ENCODE measurements around the gene SLX9. TPM values are rescaled to one million over a fixed set of nuclear protein-coding genes. Genes with fewer than 3 reads are reported as not detected.

SLX9 gene
- total RNA-seq, 1 experiment from 2014 or later = 46.9 TPM

DNA sequence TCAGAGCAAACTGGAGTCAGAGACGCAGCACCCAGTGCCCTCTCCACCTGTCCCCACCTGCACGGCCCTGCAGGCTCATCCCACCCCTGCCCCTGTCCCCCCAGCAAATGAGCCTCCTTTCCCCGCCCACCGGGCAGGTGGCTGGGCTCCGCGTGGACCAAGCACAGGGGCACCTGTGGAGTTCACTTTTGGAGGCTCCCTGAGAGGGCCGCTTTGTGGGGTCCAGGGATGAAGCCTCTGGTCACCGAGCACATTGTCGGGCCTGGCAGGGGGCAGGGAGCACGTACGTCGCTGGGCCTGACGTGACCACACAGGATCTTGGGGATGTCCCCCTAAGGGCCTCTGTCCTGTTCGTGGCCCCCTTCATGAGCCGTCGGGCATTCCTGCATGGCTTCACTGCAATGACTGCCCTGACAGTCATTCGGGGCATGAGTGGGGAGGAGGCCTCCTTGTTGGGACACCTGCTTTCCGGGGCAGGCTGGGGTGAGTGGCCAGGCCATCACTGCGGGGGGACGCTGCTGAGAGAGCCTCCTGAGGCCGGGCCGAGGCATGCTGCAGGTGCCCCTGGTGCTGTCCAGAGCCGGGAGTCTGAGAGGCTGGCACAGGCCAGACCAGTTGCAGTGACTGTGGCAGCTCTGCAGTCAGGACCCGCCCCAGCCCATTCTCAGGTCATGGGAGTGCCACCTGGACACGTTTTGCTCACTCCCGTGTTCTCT, 19.7 kb downstream of the SLX9 start:
- no peak for DNase-seq (ENCODE audit: low read depth)

GRCh38 chr21:44960141-44961092, 20.6 kb downstream of the SLX9 start:
- no peak for DNase-seq (ENCODE audit: low read depth)

- peak; percentile 87 for DNase-seq (ENCODE audit: low read depth)
These were observed 22.7 kb downstream of the SLX9 start for GRCh38 chr21:44962403-44962966.

- no peak for DNase-seq (ENCODE audit: low read depth)
These were observed 24.6 kb downstream of the SLX9 start for GRCh38 chr21:44964381-44964780.

DNA sequence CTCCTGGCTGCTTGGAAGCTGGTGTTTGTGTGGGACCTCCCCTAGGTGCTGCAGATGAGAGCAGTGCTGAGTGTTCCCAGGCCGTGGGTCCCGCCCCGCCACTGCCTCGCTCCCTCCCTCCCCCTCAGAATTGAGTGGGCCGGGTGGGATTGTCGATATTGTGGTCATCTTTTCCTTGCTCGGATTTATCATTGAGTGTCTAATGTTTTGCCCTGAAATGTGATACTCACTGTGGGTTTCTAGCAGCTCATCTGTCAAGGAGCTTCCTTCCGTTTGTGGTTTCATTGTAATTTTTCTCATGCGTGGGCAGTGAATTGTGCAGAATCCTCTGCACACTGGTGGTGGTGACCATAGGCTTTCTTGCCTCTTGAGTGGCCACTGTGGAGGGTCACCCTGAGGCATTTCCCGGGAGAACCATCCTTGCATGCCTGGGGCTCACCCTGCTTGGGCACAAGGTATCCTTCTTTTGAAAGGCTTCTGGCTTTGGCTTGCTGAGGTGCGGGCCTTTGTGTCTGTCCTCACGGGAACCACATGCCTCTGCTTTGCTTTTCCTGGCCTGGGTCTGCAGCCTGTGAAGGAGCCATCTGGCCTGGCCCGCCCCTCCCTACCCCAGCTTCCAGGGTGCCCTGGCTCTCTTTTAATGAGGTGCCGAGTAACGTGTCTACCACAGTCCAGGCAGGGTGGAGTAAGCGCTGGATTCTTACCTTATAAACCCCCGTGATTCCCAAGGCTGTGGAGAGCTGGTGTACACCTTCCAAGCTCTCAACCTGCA, 25.6 kb downstream of the SLX9 start:
- no peak for DNase-seq (ENCODE audit: low read depth)

DNA sequence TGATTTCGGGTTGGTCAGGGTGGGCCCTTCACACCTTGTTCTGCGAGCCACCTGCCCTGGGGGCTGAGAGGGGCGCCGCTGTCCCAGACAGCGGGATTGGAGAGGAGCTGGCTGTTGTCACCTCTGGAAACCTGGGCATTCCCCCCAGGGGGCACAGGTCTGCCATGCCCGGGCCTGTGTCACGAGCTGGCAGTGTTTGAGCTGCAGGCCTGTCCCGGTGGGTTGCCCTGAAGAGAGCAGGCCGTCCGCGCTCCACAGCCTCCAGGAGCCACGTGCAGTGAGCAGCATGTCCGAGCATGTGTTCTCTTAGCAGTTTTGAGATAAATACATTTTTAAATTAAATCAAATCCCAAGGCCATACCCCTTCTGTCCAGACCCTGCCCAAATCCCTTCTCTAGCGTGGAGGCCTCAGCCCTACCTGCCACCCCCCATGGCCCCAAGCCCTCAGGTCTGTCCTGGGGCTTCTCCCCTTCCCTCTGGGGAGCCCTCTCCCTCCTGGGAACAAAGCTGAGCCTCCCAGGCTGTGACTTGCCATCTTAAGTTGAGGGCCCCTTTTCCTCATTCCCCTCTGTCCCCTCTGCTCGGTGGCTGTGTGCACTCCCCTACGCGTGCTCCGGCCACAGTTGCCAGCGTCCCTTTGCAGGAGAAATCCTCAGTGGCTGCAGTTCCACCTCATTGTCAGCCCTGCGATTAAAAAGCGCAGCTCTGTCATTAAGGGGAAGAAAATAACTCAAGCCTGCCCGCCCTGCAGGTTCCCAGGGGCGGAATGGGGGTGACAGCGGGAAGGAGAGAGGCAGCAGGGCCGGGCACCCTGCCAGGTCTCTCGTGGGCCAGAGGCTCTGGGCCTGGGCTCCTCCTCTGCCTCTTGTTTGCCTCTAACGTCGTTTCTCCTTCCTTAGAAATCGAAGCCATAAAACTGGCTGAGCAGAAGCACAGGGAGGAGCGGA, 26.6 kb downstream of the SLX9 start:
- no peak for DNase-seq (ENCODE audit: low read depth)

GRCh38 chr21:44967082-44968047, 27.5 kb downstream of the SLX9 start:
- no peak for DNase-seq (ENCODE audit: low read depth)

- DNase-seq (ENCODE audit: low read depth) = no peak
These were observed 29.3 kb downstream of the SLX9 start for GRCh38 chr21:44969066-44969670.

GRCh38 chr21:44969931-44970755, 30.3 kb downstream of the SLX9 start:
- DNase-seq (ENCODE audit: low read depth) = no peak

DNA sequence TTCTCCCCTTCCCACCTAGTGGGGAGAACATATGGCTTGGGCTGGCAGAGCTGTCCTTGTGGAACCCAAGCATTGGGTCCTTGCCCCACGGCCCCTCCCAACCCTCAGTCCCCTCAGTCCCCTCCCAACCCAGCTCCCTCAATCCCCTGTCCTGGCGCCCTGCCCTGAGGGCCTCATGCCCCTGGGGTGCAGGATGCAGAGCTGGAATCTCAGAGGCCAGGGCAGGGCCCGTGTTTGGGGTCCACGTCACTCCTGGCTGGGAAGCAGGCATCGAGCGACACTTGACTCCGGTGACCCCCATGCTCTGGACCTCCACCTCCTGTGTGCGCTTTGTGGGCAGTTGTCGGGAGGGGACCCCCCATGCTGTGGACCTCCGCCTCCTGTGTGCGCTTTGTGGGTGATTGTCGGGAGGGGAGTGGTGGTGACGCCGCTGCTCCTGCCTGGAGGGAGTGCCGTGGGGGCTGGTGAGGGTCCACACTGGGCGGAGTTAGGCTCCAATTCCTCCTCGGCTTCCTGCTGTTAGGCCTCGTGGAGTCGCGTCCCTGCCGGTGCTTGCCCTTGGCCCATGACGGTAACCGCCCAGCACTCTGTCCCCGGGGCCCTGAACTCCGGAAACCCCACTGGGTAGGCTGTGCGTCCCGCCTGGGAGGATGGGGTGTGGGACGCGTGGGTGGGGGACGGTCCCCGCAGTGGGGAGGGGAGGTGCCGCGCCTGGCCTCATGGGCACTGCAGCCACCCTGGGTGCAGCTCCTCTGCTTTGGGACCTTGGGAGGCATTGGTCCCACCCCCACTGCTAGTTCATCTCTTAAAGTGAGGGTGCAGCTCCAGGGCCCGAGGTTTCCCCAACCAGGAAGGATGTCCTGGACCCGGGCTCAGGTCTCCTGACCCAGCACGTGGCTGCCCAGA, 31.2 kb downstream of the SLX9 start:
- DNase-seq (ENCODE audit: low read depth) = no peak

GRCh38 chr21:44971672-44971995, 31.8 kb downstream of the SLX9 start:
- DNase-seq (ENCODE audit: low read depth) = no peak

DNA sequence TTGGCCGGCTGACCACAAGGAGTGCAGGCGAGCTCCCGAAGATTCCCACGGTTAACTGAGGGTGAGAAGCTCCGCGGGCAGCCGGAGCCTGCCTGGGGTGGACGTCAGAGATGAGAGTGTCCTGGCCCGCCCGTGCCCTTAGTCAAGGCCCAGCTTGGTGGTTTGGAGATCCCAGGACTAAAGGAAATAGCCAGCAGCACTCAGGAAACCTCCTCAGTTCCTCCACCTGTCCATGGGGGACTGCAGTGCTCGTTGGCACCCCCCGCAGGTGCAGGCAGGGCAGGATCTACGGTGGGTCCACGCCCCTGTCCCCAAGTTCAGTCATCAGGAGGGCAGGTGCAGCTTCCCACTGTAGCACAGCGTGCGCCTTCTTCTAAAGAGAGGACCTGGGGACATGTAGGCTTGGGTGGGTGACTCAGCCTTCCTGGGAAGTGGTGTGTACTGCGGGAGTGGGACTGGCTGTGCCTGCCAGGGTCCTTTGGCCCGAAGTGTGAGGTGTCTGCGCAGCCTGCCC, 32.5 kb downstream of the SLX9 start:
- DNase-seq (ENCODE audit: low read depth) = no peak

DNA sequence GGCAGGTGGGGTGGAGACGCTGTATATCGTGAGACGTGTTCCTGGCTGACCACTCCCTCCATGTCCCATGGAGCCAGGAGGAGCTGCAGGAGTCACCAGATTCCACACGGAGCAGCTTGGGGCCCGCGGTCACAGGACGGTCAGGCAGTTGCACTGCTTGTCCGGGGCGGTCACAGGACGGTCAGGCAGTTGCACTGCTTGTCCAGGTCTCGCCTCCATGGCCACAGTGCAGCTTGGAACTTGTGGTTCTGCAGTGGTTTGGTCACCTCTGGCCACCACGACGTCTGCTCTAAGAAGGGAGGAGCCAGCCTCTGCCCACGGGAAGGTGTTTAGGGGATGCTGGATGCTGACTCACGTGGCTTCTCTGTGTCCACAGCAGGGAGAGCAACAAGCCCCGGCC, 33.0 kb downstream of the SLX9 start:
- DNase-seq (ENCODE audit: low read depth) = no peak

GRCh38 chr21:44973598-44973997, 33.8 kb downstream of the SLX9 start:
- DNase-seq (ENCODE audit: low read depth) = no peak

DNA sequence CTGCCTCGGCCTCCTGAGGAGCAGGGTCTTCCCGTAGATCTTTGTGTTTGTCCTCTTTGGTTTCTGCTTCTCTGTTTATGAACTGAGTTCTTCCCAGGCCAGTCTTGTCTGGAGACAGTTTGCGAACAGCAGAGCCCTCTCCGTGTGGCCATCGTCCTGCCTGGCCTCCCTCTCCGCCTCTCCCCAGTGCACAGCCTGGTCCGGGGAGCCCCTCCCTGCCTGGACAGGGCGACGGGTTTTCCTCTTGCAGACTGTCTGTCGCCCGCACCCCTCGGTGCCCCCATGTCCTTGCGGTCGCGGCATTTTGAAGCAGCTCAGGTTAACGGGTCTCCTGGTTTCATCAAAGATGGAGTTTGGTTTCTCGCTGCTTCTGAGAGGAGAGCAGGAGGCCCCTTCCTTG, 34.8 kb downstream of the SLX9 start:
- DNase-seq (ENCODE audit: low read depth) = no peak

GRCh38 chr21:44975720-44976555, 36.1 kb downstream of the SLX9 start:
- no peak for DNase-seq (ENCODE audit: low read depth)

Data from Daoy (cell line).